ENCODE measurements around the gene IVD. TPM values are rescaled to one million over a fixed set of nuclear protein-coding genes. Genes with fewer than 3 reads are reported as not detected.

The IVD gene
- polyA plus RNA-seq: 10 to 100 TPM; 20.0 to 58.3 (median 38.0) TPM
- long read RNA-seq, donor 1: 0 reads
- long read RNA-seq, donor 2, partial matches to known transcripts: 0 of 2 reads
- long read RNA-seq, donor 2, other reads (novel, unspliced or antisense): 0 of 2 reads
- long read RNA-seq, donor 3, partial matches to known transcripts: 15 of 19 reads
- long read RNA-seq, donor 3, other reads (novel, unspliced or antisense): 0 of 19 reads
- long read RNA-seq, donor 4: 0 reads
- long read RNA-seq, donor 5, partial matches to known transcripts: 0 of 2 reads
- long read RNA-seq, donor 5, other reads (novel, unspliced or antisense): 0 of 2 reads
- long read RNA-seq, donor 6, partial matches to known transcripts: 0 of 3 reads
- long read RNA-seq, donor 6, other reads (novel, unspliced or antisense): 0 of 3 reads
- long read RNA-seq, donor 7, transcript IVD-206 (12 exons, 1,809 nt): major isoform, 25 of 32 reads
- long read RNA-seq, donor 7, partial matches to known transcripts: 7 of 32 reads
- long read RNA-seq, donor 7, other reads (novel, unspliced or antisense): 0 of 32 reads
- long read RNA-seq, donor 8, partial matches to known transcripts: 0 of 3 reads
- long read RNA-seq, donor 8, other reads (novel, unspliced or antisense): 0 of 3 reads
- long read RNA-seq, donor 9, partial matches to known transcripts: 0 of 3 reads
- long read RNA-seq, donor 9, other reads (novel, unspliced or antisense): 0 of 3 reads
- long read RNA-seq, donor 10, transcript IVD-206 (12 exons, 1,809 nt): major isoform, 6 of 11 reads
- long read RNA-seq, donor 10, partial matches to known transcripts: 5 of 11 reads
- long read RNA-seq, donor 10, other reads (novel, unspliced or antisense): 0 of 11 reads

GRCh38 chr15:40405501-40406381 lies at the start of gene IVD:
TSS of gene IVD (plus strand) at chr15:40405795. CDS start at chr15:40405828, 33 bp downstream.
- no peak for FAIRE-seq
- peak within 1 kb of the TSS; percentile 30 to 84 (median 38) for H3K27ac ChIP-seq (ENCODE audit: low read depth in 1 of 3, low read length in 2 of 3)
- WGBS, 3 donors: 1% methylated on average over 51 to 54 of the region's 54 CpGs

DNA sequence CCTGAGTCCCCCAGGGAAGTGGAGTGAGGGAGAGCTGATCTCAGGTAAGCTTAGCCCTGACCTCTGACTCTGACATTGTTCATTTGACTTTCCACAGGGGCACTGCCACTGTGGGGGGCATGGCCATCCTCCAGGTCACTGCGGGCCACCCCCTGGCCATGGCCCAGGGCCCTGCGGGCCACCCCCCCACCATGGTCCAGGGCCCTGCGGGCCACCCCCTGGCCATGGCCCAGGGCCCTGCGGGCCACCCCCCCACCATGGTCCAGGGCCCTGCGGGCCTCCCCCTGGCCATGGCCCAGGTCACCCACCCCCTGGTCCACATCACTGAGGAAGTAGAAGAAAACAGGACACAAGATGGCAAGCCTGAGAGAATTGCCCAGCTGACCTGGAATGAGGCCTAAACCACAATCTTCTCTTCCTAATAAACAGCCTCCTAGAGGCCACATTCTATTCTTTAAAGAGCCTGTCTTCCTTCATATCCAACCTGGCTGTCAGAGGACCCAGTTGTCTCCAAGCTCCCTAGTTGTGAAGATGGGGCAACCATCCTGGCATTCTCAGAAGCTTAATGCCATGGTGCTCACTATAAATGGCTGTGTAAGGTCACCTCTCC lies 49.5 kb upstream of the IVD start:
- peaks cover 0 to 49% (median 3%) of the 10 kb centered on the region in 3 donors for H3K4me1 ChIP-seq (ENCODE audit: control insufficient read depth in 3 of 3, insufficient read depth in 2 of 3, low read depth in 1 of 3, low read length in 2 of 3)
- DNase-seq: no peak
- peaks cover 0 to 52% (median 23%) of the 10 kb centered on the region in 3 donors for H3K36me3 ChIP-seq (ENCODE audit: control insufficient read depth in 3 of 3, insufficient read depth in 2 of 3, low read depth in 1 of 3, low read length in 3 of 3)
- H3K27ac ChIP-seq (ENCODE audit: low read depth in 1 of 3, low read length in 2 of 3): peak overlapping the region in 1 of 3 donors; percentile 92
- FAIRE-seq: no peak
- WGBS, 3 donors: 60 to 84% (median 70%) methylated on average over 5 of the region's 5 CpGs
- peaks cover 0 to 8% (median 0%) of the 10 kb centered on the region in 3 donors for H3K27me3 ChIP-seq (ENCODE audit: control insufficient read depth in 3 of 3, insufficient read depth in 3 of 3, low read length in 3 of 3)
- H3K4me3 ChIP-seq (ENCODE audit: low read depth in 1 of 3, low read length in 3 of 3): no peak overlapping the region
- H3K9me3 ChIP-seq (ENCODE audit: control insufficient read depth in 2 of 2, insufficient read depth in 1 of 2, low read depth in 1 of 2, low read length in 1 of 2): no peaks in the 10 kb centered on the region

More at GRCh38 chr15:40405501-40406381, at the start of gene IVD:
- peak; percentile 94 to 96 for DNase-seq
- H3K4me3 ChIP-seq (ENCODE audit: low read depth in 1 of 3, low read length in 3 of 3): peak within 1 kb of the TSS; percentile 61 to 71 (median 66)
- peaks cover 0 to 8% (median 8%) of the 10 kb centered on the region in 3 donors for H3K4me1 ChIP-seq (ENCODE audit: control insufficient read depth in 3 of 3, insufficient read depth in 2 of 3, low read depth in 1 of 3, low read length in 2 of 3)
- H3K27me3 ChIP-seq (ENCODE audit: control insufficient read depth in 3 of 3, insufficient read depth in 3 of 3, low read length in 3 of 3): no peaks in the 10 kb centered on the region
- H3K9me3 ChIP-seq (ENCODE audit: control insufficient read depth in 2 of 2, insufficient read depth in 1 of 2, low read depth in 1 of 2, low read length in 1 of 2): no peaks in the 10 kb centered on the region
- H3K36me3 ChIP-seq (ENCODE audit: control insufficient read depth in 3 of 3, insufficient read depth in 2 of 3, low read depth in 1 of 3, low read length in 3 of 3): peaks cover 3 to 21% (median 5%) of the 10 kb centered on the region in 3 donors

DNA sequence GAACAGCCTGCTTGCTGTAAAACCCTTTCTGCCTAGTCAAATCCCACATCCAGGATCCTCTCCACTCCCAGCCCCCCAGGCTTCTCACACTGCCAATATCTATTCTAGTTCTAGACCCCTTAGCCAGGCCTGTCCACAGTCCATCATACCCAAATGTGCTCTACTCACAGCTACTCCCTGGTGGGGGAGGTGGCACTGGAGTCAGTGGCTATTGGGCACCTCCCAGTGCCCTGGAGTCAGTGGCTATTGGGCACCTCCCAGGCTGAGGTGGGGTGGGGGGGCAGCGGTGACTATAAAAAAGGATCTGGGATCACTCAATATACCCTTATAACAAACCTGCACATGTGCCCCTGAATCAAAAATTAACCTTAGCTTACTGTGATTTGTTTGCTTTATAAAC lies 48.3 kb upstream of the IVD start:
- no peak for FAIRE-seq
- peak in 1 of 2 donors; percentile 70 for DNase-seq
- Histone ChIP-seq H3K27me3 (ENCODE audit: control insufficient read depth in 3 of 3, insufficient read depth in 3 of 3, low read length in 3 of 3) (peaks cover 0 to 8% (median 0%) of the 10 kb centered on the region in 3 donors), H3K4me1 (ENCODE audit: control insufficient read depth in 3 of 3, insufficient read depth in 2 of 3, low read depth in 1 of 3, low read length in 2 of 3) (peaks cover 0 to 49% (median 3%) of the 10 kb centered on the region in 3 donors), H3K9me3 (ENCODE audit: control insufficient read depth in 2 of 2, insufficient read depth in 1 of 2, low read depth in 1 of 2, low read length in 1 of 2) (no peaks in the 10 kb centered on the region), H3K4me3 (ENCODE audit: low read depth in 1 of 3, low read length in 3 of 3) (no peak overlapping the region), H3K36me3 (ENCODE audit: control insufficient read depth in 3 of 3, insufficient read depth in 2 of 3, low read depth in 1 of 3, low read length in 3 of 3) (peaks cover 0 to 50% (median 23%) of the 10 kb centered on the region in 3 donors), H3K27ac (ENCODE audit: low read depth in 1 of 3, low read length in 2 of 3) (peak overlapping the region; percentile 23 to 83 (median 57))
- whole genome bisulfite sequencing, 3 donors: 16 to 57% (median 27%) methylated on average over 1 of the region's 1 CpG

DNA sequence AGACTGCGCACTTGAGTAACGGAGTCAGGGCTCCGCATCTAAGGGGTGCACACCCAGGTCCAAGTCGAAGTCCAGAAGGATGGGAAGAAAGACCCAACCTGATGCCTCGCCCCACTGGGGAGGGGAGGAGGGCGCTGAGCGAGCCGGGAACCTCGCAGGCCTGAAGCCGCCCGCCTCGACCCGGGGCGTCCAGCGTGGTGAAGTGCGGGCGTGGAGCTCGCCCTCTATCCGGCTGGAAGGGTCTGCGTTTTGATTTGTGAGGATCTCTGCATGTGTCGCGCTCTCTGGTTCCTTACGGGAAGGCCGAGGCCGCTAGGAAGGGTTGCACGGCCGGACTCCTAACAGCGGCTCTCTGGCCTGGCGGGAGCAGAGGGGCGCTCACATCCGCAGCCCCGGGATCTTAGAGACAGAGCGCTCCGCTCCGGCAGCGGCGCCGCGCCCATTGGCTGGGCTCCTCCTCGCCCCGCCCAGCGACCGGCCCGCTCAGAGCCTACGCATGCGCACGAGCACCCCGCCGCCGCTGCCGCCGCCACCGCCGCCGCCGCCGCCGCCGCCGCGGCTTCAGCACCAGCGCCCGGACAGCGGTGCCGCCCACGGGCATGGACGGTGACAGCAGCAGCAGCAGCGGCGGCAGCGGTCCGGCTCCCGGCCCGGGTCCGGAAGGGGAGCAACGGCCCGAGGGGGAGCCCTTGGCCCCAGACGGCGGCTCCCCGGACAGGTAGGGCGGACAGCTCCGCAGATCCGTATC lies 47.7 kb upstream of the IVD start, which contains the start of gene DISP2:
TSS of gene DISP2 (plus strand) at position 497 of the 748 bp plus-strand sequence. CDS start at position 600, 103 bp downstream.
- 1 to 2% (median 2%) methylated on average over 52 to 82 of the region's 82 CpGs for WGBS, 3 donors
- no peak for FAIRE-seq

GRCh38 chr15:40358471-40359353 lies 46.9 kb upstream of the IVD start:
- Histone ChIP-seq H3K4me3 (ENCODE audit: low read depth in 1 of 3, low read length in 3 of 3) (peak overlapping the region in 2 of 3 donors; percentile 38 to 46), H3K36me3 (ENCODE audit: control insufficient read depth in 3 of 3, insufficient read depth in 2 of 3, low read depth in 1 of 3, low read length in 3 of 3) (peaks cover 0 to 36% (median 18%) of the 10 kb centered on the region in 3 donors), H3K27me3 (ENCODE audit: control insufficient read depth in 3 of 3, insufficient read depth in 3 of 3, low read length in 3 of 3) (peaks cover 0 to 8% (median 0%) of the 10 kb centered on the region in 3 donors), H3K9me3 (ENCODE audit: control insufficient read depth in 2 of 2, insufficient read depth in 1 of 2, low read depth in 1 of 2, low read length in 1 of 2) (no peaks in the 10 kb centered on the region), H3K27ac (ENCODE audit: low read depth in 1 of 3, low read length in 2 of 3) (no peak overlapping the region), H3K4me1 (ENCODE audit: control insufficient read depth in 3 of 3, insufficient read depth in 2 of 3, low read depth in 1 of 3, low read length in 2 of 3) (peaks cover 0 to 41% (median 3%) of the 10 kb centered on the region in 3 donors)
- 12 to 17% (median 13%) methylated on average over 27 to 31 of the region's 31 CpGs for WGBS, 3 donors
- FAIRE-seq (no peak), DNase-seq (peak in 1 of 2 donors; percentile 39)

More for the DNA sequence above, 47.7 kb upstream of the IVD start, which contains the start of gene DISP2:
- peak; percentile 95 to 96 for DNase-seq
- H3K27ac ChIP-seq (ENCODE audit: low read depth in 1 of 3, low read length in 2 of 3): peak within 1 kb of the TSS; percentile 36 to 83 (median 57)
- H3K9me3 ChIP-seq (ENCODE audit: control insufficient read depth in 2 of 2, insufficient read depth in 1 of 2, low read depth in 1 of 2, low read length in 1 of 2): no peaks in the 10 kb centered on the region
- H3K4me3 ChIP-seq (ENCODE audit: low read depth in 1 of 3, low read length in 3 of 3): peak within 1 kb of the TSS in 2 of 3 donors; percentile 41 to 46
- peaks cover 0 to 48% (median 3%) of the 10 kb centered on the region in 3 donors for H3K4me1 ChIP-seq (ENCODE audit: control insufficient read depth in 3 of 3, insufficient read depth in 2 of 3, low read depth in 1 of 3, low read length in 2 of 3)
- peaks cover 0 to 8% (median 0%) of the 10 kb centered on the region in 3 donors for H3K27me3 ChIP-seq (ENCODE audit: control insufficient read depth in 3 of 3, insufficient read depth in 3 of 3, low read length in 3 of 3)
- peaks cover 0 to 44% (median 23%) of the 10 kb centered on the region in 3 donors for H3K36me3 ChIP-seq (ENCODE audit: control insufficient read depth in 3 of 3, insufficient read depth in 2 of 3, low read depth in 1 of 3, low read length in 3 of 3)

DNA sequence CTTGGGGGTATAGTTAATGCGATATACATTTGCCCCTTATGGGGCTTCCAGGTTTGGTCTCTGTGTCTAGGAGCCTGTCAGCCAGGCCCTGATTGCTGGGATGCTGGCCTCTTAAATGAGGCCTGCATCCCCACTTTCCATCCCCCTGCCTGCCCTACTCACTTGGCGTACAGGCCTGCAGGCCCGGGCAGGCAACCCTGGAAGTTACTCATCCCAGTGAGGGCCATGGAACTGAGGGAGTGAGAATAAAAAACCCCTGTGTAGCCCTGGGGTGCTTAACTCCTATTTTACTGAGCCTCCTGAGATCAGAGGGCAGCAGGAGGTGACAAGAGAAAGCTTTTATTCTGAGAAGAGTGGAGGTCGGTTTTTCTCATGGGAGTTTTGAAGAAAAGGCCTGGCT lies 45.6 kb upstream of the IVD start:
- WGBS, 3 donors: 93 to 99% (median 93%) methylated on average over 4 of the region's 4 CpGs
- Histone ChIP-seq H3K27ac (ENCODE audit: low read depth in 1 of 3, low read length in 2 of 3) (no peak overlapping the region), H3K27me3 (ENCODE audit: control insufficient read depth in 3 of 3, insufficient read depth in 3 of 3, low read length in 3 of 3) (peaks cover 0 to 8% (median 0%) of the 10 kb centered on the region in 3 donors), H3K4me1 (ENCODE audit: control insufficient read depth in 3 of 3, insufficient read depth in 2 of 3, low read depth in 1 of 3, low read length in 2 of 3) (peaks cover 0 to 28% (median 3%) of the 10 kb centered on the region in 3 donors), H3K36me3 (ENCODE audit: control insufficient read depth in 3 of 3, insufficient read depth in 2 of 3, low read depth in 1 of 3, low read length in 3 of 3) (peaks cover 0 to 23% (median 10%) of the 10 kb centered on the region in 3 donors), H3K9me3 (ENCODE audit: control insufficient read depth in 2 of 2, insufficient read depth in 1 of 2, low read depth in 1 of 2, low read length in 1 of 2) (no peaks in the 10 kb centered on the region), H3K4me3 (ENCODE audit: low read depth in 1 of 3, low read length in 3 of 3) (no peak overlapping the region)
- FAIRE-seq (no peak), DNase-seq (no peak)
